D721Med (cell line): Measurements from ENCODE around the gene DLL4.
A peak's percentile ranks its signal among the peaks of the same experiment; 100 is the strongest.

Experiments
- DNase-seq: peaks from one replicate; pipeline ENCODE4 v3.0.0; 2011; ENCODE audit warnings: low spot score; ENCODE audit not compliant: insufficient read length
- FAIRE-seq: peaks from 2 replicates; lab custom pipeline; 2011; peaks lifted over from hg19 to GRCh38; lab: Jason Lieb, UNC
- TF ChIP-seq, protein P1 (sequence below): IDR thresholded peaks from 2 replicates; pipeline ENCODE4 v1.5.1; 2012; ENCODE audit warnings: mild to moderate bottlenecking, control low read depth; ENCODE audit not compliant: insufficient read depth; ENCODE audit errors: missing control alignments

The DLL4 gene

GRCh38 chr15:40909662-40910630 is 19.2 kb upstream of the DLL4 start:
- TF ChIP-seq, protein P1, sequence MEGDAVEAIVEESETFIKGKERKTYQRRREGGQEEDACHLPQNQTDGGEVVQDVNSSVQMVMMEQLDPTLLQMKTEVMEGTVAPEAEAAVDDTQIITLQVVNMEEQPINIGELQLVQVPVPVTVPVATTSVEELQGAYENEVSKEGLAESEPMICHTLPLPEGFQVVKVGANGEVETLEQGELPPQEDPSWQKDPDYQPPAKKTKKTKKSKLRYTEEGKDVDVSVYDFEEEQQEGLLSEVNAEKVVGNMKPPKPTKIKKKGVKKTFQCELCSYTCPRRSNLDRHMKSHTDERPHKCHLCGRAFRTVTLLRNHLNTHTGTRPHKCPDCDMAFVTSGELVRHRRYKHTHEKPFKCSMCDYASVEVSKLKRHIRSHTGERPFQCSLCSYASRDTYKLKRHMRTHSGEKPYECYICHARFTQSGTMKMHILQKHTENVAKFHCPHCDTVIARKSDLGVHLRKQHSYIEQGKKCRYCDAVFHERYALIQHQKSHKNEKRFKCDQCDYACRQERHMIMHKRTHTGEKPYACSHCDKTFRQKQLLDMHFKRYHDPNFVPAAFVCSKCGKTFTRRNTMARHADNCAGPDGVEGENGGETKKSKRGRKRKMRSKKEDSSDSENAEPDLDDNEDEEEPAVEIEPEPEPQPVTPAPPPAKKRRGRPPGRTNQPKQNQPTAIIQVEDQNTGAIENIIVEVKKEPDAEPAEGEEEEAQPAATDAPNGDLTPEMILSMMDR: no peak
- FAIRE-seq (no peak), DNase-seq (no peak)

DNA sequence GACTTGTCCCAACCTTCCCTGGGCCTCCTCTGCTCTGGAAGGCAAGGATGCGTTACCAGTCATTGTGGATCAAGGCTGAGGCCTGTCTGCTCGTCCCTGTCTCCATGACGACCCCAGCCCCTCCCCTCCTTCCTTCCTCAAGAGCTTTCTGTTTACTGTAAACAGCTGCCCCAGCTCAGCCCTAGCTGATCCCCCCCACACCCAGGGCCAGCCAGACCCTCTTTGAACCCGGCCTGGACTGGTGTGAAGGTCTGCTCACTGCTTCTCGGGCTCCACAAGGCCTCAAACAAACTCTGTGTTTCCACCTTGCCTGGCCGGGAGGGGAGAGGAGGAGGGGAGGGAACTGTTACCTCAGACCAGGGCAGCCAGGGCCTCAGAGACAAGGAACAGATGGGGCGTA is 18.0 kb upstream of the DLL4 start:
- FAIRE-seq (no peak), DNase-seq (peak; percentile 13)
- TF ChIP-seq, protein P1: no peak

DNA sequence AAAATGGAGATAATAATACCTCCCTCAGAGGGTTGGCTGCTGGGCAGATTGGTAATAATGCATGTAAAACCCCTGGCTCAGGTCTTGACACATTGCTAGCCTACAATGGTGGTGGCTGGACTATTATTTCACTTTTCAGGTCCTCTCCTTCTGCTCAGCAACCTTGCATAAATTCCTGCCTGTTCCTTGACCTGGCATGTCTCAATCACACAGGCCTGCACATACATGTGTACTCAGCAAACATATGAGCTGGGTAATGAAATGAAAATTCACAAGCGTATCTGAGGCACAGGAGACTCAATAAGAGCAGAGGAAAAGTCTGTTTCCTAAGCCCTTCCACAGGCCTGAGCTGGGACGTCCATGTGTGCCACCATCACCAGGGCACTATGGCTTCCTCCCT is 17.4 kb upstream of the DLL4 start:
- no peak for DNase-seq
- TF ChIP-seq, protein P1: no peak
- FAIRE-seq: no peak

DNA sequence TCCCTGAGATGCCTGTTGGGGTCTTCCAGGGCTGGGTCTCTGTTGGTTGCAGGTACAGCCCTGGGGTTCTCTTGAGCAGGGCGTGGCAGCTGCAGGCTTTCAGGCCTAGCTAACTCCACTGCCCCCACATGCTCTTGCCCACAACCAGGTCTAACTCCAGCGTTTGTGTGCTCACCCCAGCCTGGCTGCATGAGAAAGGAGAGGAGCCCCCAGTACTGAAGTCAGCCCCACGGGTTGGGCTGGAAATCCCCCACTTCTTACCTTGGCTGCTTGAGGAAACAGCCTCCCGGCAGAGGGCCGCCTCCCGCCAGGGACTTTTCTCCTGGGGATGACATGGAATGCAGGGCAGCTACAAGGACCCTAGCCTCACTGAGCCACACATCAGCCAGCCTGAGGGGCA is 16.7 kb upstream of the DLL4 start:
- FAIRE-seq (no peak), DNase-seq (peak; percentile 13)
- TF ChIP-seq, protein P1: no peak

GRCh38 chr15:40914013-40914412 is 15.1 kb upstream of the DLL4 start:
- TF ChIP-seq, protein P1: no peak
- FAIRE-seq: no peak
- DNase-seq: no peak

- no peak for DNase-seq
- no peak for FAIRE-seq
- TF ChIP-seq, protein P1: peak; percentile 25
Observed at GRCh38 chr15:40914486-40914885, 14.7 kb upstream of the DLL4 start.

DNA sequence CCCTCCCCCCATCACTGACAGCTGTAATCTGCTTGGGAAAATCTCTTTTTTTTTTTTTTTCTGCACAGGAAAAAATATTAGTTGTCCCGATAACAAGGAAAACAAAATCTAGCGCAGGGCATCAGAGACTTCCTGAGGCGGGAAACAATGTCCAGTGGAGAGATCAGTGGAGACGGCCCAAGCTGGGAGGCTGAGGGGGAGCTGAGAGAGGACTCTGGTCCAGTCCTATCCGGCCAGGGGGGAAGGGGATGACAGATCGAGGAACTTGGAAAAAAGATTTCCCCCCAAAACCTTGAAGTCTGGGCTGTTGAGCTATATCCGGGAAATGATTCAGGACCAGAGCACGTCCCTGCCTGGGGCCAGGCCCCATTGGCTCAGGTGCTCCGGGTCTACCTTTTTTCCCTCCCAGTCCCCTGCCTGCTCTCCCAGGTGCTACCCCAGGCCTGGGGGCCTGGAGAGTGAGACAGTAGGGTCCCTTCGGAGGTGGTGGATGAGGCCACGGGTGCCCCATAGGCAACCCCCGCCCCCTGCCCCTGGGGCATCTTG is 14.0 kb upstream of the DLL4 start:
- no peak for DNase-seq
- no peak for FAIRE-seq
- TF ChIP-seq, protein P1: no peak
